T-helper 22 cell (primary cell): Measurements from ENCODE around the gene ANTXRL.
"Not testable (repeated sequence)": the region's sequence is repeated elsewhere in the genome, so short reads cannot be mapped to it uniquely, and the experiment has no call there.

ENCODE experiments used
- DNase-seq: peaks from one replicate; pipeline ENCODE4 v3.0.0-alpha.2; 2020; ENCODE audit warnings: low read depth

Gene ANTXRL

GRCh38 chr10:46286991-46287693 lies at the start of gene ANTXRL:
Gene ANTXRL (plus strand): TSS chr10:46286997. CDS start chr10:46287263, 266 bp downstream.
- DNase-seq, result no peak

GRCh38 chr10:46237815-46238510 lies 48.8 kb upstream of the ANTXRL start:
- no peak for DNase-seq

- no peak for DNase-seq
Observed at GRCh38 chr10:46239247-46239646, 47.5 kb upstream of the ANTXRL start.

- no peak for DNase-seq
Observed at GRCh38 chr10:46239993-46240683, 46.7 kb upstream of the ANTXRL start.

GRCh38 chr10:46240684-46241565 lies 45.9 kb upstream of the ANTXRL start:
- DNase-seq, result no peak

GRCh38 chr10:46245381-46245900 lies 41.4 kb upstream of the ANTXRL start:
- DNase-seq, result no peak

- not testable (repeated sequence) for DNase-seq
Observed at GRCh38 chr10:46246400-46247180, 40.2 kb upstream of the ANTXRL start.

GRCh38 chr10:46247181-46247475 lies 39.7 kb upstream of the ANTXRL start:
- DNase-seq, result no peak

- no peak for DNase-seq
Observed at GRCh38 chr10:46247808-46248569, 38.8 kb upstream of the ANTXRL start.

GRCh38 chr10:46248651-46249146 lies 38.1 kb upstream of the ANTXRL start:
- no peak for DNase-seq

GRCh38 chr10:46249617-46250344 lies 37.0 kb upstream of the ANTXRL start:
- not testable (repeated sequence) for DNase-seq

GRCh38 chr10:46250481-46250880 lies 36.3 kb upstream of the ANTXRL start:
- DNase-seq, result no peak

- DNase-seq, result no peak
Observed at GRCh38 chr10:46250898-46251856, 35.6 kb upstream of the ANTXRL start.

- DNase-seq, result no peak
Observed at GRCh38 chr10:46251857-46252847, 34.6 kb upstream of the ANTXRL start.

GRCh38 chr10:46253076-46254006 lies 33.5 kb upstream of the ANTXRL start:
- DNase-seq, result no peak

- DNase-seq, result no peak
Observed at GRCh38 chr10:46254007-46254383, 32.8 kb upstream of the ANTXRL start.
